ENCODE results near the gene CFAP20DC. TPM values are rescaled to one million over a fixed set of nuclear protein-coding genes. Genes with fewer than 3 reads are reported as not detected.

CFAP20DC gene
- total RNA-seq, 1 experiment from 2014 or later: 4.5 TPM

GRCh38 chr3:58784425-58784824 is 265.4 kb downstream of the CFAP20DC start:
- Histone ChIP-seq H3K23ac (ENCODE audit: insufficient read length, low read depth, low read length) (no peak overlapping the region), H4K8ac (replicated peaks; ENCODE audit: insufficient read length, low read depth, low read length) (no peak overlapping the region), H3K27me3 (ENCODE audit: insufficient read depth, low read length) (no peaks in the 10 kb centered on the region), H4K20me1 (ENCODE audit: control insufficient read depth, insufficient read depth, insufficient read length) (no peaks in the 10 kb centered on the region), H3K79me2 (ENCODE audit: insufficient read depth, low read length) (no peaks in the 10 kb centered on the region), H3T11ph (ENCODE audit: low read length) (no peak overlapping the region), H3K79me1 (ENCODE audit: insufficient read depth, low read depth, low read length, poor library complexity, severe bottlenecking) (no peaks in the 10 kb centered on the region), H2BK120ac (ENCODE audit: low read depth, low read length, poor library complexity, severe bottlenecking) (no peak overlapping the region), H2AFZ (ENCODE audit: low read length) (no peak overlapping the region), H2AK5ac (ENCODE audit: insufficient read length, low read length) (no peak overlapping the region), H3K23me2 (ENCODE audit: insufficient read length, low read depth, low read length, poor library complexity, severe bottlenecking) (no peaks in the 10 kb centered on the region), H2BK5ac (ENCODE audit: insufficient read length, low read length) (no peak overlapping the region), H3K18ac (ENCODE audit: insufficient read length, low read depth, low read length) (no peak overlapping the region), H3K9ac (ENCODE audit: extremely low read depth, insufficient read length, low read length) (no peak overlapping the region), H3K4me1 (ENCODE audit: insufficient read depth, low read length) (peaks cover 5% of the 10 kb centered on the region; the same call in 1 of the 2 replicates), H3K4me2 (ENCODE audit: insufficient read depth, insufficient read length, low read length) (no peak overlapping the region), H4K5ac (ENCODE audit: insufficient read length, low read depth, low read length) (no peak overlapping the region), H3K27ac (ENCODE audit: insufficient read length, low read depth, low read length) (no peak overlapping the region), H2BK20ac (ENCODE audit: low read depth, low read length, poor library complexity, severe bottlenecking) (no peak overlapping the region), H2BK15ac (ENCODE audit: low read depth, low read length) (no peak overlapping the region), H4K91ac (ENCODE audit: insufficient read length, low read depth, low read length) (no peak overlapping the region), H3K4ac (ENCODE audit: low read depth, low read length) (no peak overlapping the region), H3K56ac (ENCODE audit: insufficient read length, low read depth, low read length) (no peak overlapping the region), H2BK12ac (ENCODE audit: insufficient read length, low read depth, low read length) (no peak overlapping the region), H3K9me3 (ENCODE audit: control insufficient read depth, low read depth, low read length) (no peaks in the 10 kb centered on the region), H3K14ac (ENCODE audit: insufficient read depth, low read length) (no peak overlapping the region)
- H3K36me3 Mint-ChIP-seq (ENCODE audit: insufficient read depth in 1 of 3, low read depth in 3 of 3): peaks cover 9 to 11% (median 10%) of the 10 kb centered on the region in 3 experiments
- H3K4me1 Mint-ChIP-seq: peaks cover 16 to 17% of the 10 kb centered on the region in 2 experiments
- no peak for DNase-seq
- TF ChIP-seq CTCF (conservative IDR thresholded peaks at IDR 0.05): no peak
- peaks cover 11 to 14% of the 10 kb centered on the region in 2 experiments for H3K9me3 Mint-ChIP-seq
- no peak overlapping the region for H3K27ac Mint-ChIP-seq
- no peaks in the 10 kb centered on the region for H3K27me3 Mint-ChIP-seq (ENCODE audit: low read depth)
- H3K4me3 Mint-ChIP-seq: no peak overlapping the region
- no CpG with 5 or more reads among the region's 4 CpGs for WGBS (ENCODE audit: extremely low coverage, insufficient read length, low lambda C conversion rate)
